NCI-H1436 (cell line): ENCODE data around the gene LMTK2.
A peak's percentile ranks its signal among the peaks of the same experiment; 100 is the strongest.

ENCODE experiments used
- DNase-seq: peaks from one replicate; lab custom pipeline; 2025; lab: John Stamatoyannopoulos, UW

Gene LMTK2

GRCh38 chr7:98203261-98203963 is 96.8 kb downstream of the LMTK2 start:
- no peak for DNase-seq

- DNase-seq: no peak
These were observed 97.4 kb downstream of the LMTK2 start for GRCh38 chr7:98203964-98204605.

GRCh38 chr7:98204670-98205069 is 98.0 kb downstream of the LMTK2 start:
- DNase-seq: no peak

GRCh38 chr7:98205162-98205845 is 98.6 kb downstream of the LMTK2 start:
- no peak for DNase-seq

- no peak for DNase-seq
These were observed 100.0 kb downstream of the LMTK2 start for GRCh38 chr7:98206451-98207330.

GRCh38 chr7:98209166-98209920 is 102.7 kb downstream of the LMTK2 start:
- no peak for DNase-seq

- peak; percentile 50 for DNase-seq
These were observed 104.0 kb downstream of the LMTK2 start for GRCh38 chr7:98210513-98211220.

- peak; percentile 48 for DNase-seq
These were observed 104.6 kb downstream of the LMTK2 start, which contains the start of gene BHLHA15 for GRCh38 chr7:98211221-98211675. BHLHA15 (plus strand) TSS chr7:98211439; CDS start chr7:98212310, 871 bp downstream.

GRCh38 chr7:98211676-98212531 is 105.2 kb downstream of the LMTK2 start:
- no peak for DNase-seq

- no peak for DNase-seq
These were observed 105.9 kb downstream of the LMTK2 start for GRCh38 chr7:98212532-98213041.

- no peak for DNase-seq
These were observed 106.7 kb downstream of the LMTK2 start for GRCh38 chr7:98213296-98213887.

- DNase-seq: no peak
These were observed 107.5 kb downstream of the LMTK2 start for GRCh38 chr7:98213888-98214810.

- DNase-seq: no peak
These were observed 108.2 kb downstream of the LMTK2 start for GRCh38 chr7:98214811-98215321.

- no peak for DNase-seq
These were observed 109.2 kb downstream of the LMTK2 start for GRCh38 chr7:98215561-98216495.

GRCh38 chr7:98216941-98217622 is 110.4 kb downstream of the LMTK2 start:
- DNase-seq: no peak
